CD4-positive, alpha-beta T cell treated with Interleukin-1 beta for 1 hour (primary cell): ENCODE results near the gene ZNRF3.
"Not testable (repeated sequence)": the region's sequence is repeated elsewhere in the genome, so short reads cannot be mapped to it uniquely, and the experiment has no call there.

Experiments used
- DNase-seq, 2 donors: peaks; one replicate each; pipeline ENCODE4 v3.0.0-alpha.2; 2020 to 2022

The ZNRF3 gene

DNA sequence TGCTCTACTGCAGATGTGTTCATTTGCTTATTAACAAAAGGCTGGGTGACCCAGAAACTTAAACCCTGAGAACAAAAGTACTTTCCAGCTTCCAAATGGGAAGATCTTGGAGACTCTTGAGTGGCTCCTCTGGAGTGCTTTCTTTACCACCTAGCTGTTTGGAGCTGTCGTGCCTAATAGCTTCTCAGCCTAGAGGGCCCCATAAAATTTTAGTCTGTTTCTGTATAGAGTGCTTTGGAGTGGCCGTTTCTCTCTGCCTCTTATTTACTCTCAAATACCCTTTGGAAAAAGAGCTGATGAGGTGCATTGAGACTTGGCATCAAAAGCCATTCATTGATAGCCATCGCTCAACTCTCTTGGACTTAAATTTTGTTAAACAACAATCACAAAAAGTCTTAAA is 50.7 kb downstream of the ZNRF3 start:
- DNase-seq, result no peak

DNA sequence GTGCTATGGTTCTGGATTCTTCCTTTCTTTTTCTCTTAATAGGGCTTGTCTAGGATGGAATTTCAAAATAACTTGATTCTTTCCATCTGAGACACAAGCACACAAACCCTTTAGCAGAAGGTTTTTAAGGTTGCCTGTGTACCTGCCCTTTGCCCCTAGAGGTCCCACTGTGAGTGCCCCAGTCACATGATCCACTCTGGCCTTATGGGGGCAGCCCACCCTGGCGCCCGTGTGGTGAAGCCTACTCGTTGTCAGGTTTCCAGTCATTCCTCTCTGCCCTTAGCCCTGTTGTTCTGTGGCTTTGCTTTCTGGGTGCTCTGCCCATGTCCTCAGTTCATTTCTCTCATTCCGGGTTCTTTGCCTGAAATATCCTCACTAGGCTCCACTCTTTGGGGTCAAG is 51.8 kb downstream of the ZNRF3 start:
- DNase-seq, result no peak

DNA sequence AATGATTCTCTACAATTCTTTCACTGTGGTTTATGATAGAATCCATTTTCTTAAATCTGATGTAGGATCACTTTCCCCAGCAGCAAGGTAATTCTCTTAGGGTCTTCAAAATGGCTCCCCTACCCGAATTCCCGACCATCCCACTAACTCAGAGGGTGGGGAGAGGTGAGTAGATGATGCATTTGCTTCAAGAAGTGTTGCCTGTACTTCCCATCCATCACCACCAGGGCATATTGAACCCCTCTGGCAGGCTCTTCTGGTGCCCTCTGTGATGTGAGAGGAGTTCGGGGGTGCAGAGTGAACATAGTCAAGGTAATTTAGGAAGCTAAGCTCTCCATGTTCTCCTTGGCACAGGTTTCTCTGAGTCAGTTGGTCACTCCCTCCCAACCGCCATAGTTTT is 52.3 kb downstream of the ZNRF3 start:
- no peak for DNase-seq

DNA sequence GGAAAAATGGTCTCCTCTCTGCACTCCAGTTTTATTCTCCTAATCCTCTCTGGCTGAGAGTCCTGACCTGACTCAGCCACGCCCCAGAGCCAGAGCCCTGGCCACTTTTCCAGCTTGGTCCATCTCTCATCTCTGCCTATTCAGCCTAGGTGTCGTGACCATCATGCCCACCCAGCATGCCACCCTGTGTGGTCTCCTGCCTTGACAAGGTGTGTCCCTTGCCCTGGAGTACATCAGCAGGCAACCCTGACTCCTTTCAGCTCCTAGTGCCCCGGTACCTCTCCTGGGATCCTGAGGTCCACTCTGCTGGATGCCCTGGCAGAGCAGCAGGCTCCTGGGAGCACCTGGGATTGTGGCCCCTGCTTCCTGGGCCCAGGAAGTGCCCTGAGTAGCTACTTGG is 52.8 kb downstream of the ZNRF3 start:
- no peak for DNase-seq

DNA sequence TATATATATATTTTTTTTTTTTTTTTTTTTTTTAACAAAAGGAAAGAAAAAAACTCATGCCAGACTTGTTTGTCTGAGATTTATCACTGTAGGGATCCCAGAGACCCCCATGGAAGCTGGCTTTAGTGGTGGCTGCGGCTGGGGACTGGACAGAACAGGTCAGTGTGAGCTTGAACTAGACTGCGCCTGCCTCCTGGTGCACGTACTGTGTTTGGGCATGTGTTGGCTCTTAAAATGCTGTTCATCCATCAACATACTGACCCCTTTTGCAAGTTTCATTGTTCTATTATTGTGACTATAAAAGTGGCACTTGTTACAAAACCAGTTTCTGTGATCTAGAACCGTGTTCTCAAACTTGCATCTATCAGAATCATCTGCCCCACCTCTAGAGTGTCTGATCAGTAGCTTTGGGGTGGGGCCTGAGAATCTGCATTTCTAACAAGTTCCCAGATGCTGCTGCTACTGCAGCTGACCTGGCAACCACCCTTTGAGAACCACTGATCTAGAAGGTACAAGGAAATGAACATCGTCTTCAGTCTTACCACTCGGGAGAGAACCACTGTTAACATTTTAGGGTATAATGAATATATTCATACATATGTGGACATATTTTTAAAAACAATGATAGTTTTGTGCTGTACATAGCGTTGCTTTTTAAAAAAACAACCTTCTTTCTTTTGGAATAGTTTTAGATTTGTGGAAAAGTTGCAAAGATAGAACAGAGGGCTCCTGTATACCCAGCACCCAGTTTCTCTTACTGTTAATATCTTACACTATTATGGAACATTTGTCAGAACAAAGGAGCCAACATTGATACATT is 54.0 kb downstream of the ZNRF3 start:
- DNase-seq, result no peak

DNA sequence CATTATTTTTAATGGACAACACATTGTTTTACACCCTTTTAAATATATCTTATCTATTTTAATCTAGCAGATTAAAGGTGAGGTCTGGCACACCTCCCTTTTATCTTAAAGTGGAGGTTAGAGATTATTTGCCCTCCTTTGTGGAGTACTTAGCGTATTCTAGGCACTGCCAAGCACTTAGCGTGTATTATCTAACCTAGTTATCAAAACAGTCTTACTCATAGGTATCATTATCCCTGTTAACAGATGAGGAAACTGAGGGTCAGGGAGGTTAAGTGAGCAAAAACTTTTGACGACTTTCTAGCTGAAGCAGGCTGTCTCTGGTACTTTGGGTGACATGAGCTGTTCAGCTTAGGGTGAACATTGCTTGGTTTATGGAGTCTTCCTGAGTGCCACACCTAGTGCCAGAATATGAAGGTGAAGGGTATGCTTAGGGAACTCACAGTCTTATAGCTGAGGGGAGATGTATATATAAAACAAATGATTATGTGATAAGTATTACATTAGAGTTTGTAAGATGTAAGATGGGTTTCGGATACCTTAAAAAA is 55.0 kb downstream of the ZNRF3 start:
- DNase-seq, result no peak

DNA sequence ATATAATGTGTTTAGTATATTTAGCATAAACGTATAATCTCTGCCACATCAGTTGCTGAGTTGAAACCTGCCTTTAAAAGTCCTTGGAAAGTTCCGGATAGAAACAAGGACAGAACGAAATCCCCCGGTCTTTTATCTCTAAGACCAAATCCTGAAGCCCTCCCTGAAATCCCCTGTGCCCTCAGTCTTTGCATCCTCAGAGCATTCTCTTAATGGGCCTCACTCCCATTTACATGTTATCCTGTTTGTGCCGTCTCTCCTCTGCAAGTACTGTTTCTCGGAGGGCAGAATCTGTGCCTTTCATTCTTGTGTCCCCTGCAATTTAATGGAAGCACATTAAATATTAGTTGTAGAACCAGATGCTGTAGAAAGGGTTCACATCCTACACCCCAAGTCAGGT is 56.0 kb downstream of the ZNRF3 start:
- no peak for DNase-seq

DNA sequence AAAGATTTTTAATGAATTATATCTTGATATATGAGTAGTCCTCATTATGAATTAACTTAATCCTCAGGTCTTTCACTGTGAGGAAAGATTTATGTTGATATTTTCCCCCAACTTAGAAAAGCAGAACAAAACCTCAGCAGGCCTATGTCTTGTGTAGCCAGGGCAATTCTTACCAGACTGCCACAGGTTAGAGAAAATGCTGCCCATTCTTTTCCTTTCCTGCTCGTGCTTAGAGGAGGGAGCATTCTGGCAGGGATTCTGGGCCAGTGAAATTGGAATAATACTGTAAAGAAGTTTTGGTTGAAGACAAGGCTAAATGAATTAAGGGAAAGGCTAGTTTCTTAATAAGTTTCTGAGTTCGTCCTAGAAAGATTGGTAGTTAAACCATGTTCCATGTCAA is 56.6 kb downstream of the ZNRF3 start:
- no peak for DNase-seq

DNA sequence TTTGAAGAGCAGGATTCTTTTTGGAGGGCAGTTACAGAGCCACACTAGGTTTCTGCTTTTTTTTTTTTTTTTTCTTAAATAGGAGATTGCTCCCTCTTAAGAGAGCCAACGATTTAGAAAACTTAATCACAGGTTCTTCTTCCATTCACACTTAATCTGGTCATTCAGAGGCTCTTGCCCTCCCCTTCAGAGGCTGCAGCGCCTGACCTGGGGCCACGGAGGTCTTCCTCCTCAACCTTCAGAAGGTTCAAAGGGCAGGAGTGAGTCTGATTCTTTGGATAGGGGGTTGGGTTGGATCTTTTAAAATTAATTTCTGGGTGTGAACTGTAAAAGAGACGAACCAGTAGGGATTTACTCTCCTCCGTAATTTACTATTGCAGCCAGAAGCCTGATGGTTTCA is 57.1 kb downstream of the ZNRF3 start:
- DNase-seq, result no peak

DNA sequence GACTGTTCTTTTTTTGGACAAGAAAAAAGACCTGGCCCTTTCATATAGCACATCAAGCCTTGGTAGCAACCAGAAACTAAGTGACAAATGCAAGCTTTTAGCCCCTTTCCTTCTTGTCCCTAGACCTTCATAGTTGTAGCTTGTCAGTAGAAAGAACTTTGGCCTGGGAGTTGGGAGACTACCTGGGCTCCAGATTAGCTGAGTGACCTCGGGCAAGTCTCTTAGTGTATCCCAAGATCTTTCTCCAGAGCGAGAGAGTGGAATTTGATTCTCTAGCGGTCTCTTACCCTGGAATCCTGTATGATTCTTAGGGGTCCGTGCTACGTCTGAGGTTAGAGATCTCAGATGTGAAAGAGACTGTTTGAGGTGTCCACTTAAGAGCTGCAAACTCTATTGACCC is 59.0 kb downstream of the ZNRF3 start:
- DNase-seq, result no peak

DNA sequence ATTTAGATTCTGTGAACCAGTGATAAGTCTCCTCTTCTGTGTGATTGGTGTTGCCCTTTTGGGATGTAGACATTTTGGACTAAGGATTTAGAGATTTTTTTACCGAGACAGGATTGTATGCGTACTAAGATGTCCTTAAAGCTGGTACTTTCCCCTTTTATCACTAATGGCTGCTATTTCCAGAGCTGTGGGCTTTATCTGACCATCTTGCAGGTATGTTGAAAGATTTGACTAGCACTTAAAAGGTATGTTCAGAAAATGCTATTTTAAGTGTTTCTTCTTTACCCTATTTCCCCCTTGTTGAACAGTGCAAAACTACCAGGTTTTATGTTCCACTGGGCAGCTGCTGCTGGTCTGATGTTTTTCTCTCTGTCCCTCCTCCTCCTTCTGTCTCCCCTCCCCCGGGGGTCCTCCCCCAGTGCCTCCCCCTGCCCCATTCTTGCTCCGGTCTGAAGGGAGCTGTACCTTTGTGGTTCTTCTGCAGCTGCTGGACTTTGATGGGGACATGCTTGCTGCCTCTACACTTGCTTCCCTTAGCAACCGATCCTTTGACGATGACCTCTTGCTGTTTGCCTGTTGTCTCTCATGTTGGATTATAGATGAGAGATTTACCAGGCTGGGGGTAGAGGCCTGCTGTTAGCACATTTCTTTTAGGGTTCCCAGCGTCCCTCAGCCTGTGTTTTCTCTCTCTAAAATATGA is 59.6 kb downstream of the ZNRF3 start:
- DNase-seq, result no peak

DNA sequence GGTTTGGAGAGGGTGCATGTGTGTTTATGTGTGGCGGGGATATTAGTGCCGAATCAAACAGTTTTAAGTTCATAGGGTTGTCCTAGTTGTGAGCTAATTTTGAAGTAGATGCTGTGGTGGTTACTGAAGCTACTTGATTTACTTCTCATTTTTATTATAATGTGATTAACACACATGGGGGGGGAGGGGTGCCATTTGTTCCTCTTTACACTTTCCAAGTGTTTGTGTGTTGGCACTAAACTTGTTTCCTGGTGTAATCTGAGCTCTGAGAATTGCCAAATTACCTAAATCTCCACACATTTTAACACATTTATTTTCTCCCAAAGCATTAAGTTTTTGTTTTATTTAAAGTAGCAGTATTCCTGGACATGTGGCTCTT is 60.1 kb downstream of the ZNRF3 start:
- DNase-seq, result no peak

DNA sequence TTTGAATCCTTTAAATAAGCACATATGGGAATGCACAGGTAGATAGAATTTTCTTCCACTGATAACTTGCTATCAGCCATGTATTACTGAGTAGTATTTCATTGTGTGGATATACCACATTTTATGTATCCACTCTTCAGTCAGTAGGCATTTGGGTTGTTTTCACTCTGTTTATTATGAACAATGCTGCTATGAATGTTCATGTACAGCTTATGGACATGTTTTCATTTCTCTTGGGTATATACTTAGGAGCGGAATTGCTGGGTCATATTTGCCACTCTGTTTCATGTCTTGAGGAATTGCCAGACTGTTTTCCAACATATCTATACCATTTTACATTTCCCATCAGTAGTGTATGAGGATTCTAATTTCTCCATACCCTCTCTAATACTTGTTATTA is 63.8 kb downstream of the ZNRF3 start:
- DNase-seq, result no peak

DNA sequence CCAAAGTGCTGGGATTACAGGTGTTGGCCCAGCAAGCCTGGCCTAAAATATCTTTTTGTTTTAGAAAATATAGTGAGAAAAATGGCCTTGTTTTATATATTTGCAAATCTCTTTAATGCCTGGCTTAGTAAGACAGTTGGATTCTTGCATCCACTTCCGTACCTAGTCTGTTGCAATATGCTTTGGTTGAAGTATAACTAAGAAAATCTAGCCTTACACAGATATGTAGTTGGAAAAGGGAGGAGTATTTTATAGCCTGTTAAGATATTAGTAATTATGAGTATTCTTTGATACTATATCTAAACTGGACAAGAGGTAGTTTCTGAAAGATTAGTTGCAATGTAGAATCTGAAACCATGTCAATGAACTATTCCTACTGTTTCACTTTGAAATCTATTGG is 65.1 kb downstream of the ZNRF3 start:
- DNase-seq, result no peak

DNA sequence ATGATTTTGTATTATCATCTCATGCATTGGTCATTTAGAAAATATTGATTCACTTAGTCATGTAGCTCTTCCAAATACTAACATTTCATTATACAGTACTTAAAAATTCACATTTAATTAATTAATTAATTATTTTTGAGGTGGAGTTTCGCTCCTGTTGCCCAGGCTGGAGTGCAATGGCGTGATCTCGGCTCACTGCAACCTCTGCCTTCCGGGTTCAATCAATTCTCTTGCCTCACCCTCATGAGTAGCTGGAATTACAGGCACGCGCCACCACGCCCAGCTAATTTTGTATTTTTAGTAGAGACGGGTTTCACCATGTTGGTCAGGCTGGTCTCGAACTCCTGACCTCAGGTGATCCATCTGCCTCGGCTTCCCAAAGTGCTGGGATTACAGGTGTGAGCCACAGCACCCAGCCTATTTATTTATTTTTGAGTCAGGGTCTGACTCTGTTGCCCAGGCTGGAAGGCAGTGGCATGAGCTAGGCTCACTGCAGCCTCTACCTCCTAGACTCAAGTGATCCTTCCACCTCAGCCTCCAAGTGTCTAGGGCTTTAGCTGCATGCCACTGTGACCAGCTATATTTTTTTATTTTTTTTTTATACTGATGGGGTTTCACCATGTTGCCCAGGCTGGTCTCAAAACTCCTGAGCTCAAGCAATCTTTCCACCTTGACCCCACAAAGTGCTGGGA is 65.6 kb downstream of the ZNRF3 start:
- DNase-seq, result not testable (repeated sequence)

DNA sequence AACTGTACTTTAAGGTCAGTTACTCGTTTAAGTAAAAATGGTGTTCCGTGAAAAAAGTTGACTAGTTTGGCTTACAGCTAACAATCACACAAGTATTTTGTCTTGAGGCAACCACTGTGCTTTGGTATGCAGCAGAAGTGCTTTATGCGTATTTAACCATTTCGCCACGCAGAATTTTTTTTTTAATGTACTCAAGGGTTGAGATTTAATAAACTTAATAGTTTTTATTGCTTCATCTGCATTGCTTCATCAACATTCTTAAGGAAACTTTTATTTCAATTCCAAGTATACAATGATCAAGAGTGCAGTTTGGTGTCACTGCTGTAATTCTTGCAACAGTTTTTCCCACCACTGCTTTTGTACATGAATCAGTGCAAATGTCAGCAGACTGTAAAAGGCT is 66.4 kb downstream of the ZNRF3 start:
- no peak for DNase-seq

DNA sequence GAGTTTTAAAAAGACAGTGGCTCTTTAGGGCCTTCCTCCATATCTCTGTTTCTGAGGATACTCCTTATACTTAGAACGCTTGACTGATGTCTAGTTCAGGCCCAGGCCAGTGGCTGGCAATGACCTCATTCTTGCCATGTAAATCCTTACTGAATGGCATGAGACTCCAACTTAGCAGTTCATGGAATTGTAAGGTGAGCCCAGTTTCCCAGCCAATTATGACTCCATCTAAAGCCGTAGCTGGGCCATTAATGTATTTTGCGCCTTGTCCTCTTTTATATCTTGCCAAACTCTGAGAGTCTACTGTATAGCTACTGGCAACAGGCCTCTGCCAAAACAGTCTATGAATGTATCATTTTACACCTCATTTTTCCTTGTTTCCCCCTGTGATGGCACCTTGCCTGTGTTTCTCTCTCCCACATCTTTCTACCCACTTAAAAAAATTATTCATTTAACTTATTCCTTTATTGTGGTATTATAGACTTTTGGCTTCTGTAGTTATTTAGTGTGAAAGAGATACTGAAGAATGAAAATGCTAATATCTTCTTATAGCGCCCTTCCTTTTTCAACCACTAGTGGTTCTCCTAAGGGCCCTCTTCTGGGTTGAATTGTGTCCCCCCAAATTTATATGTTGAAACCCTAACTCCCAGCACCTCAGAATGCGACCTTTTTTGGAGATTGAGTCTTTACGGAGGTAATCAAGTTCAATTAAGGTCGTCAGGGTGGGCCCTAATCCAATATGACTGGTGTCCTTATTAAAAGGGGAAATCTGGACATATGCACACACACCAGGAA is 67.4 kb downstream of the ZNRF3 start:
- no peak for DNase-seq

DNA sequence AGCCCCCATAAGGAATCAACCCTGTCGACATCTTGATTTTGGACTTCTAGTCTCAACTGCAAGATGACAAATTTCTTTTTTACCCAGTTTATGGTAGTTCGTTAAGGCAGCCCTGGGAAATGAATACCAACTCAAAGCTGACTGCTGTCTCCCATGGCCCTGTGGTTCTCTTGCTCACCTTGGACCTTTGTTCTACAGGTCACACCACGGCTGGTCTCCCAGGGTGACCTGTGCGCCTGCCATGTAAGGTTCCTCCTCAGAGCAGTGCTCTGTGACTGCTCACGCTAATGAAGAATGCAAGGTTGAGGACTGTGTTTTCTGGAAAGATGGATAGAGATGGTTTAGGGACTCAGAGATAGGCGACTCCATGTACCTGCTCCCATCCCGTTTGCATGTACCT is 68.2 kb downstream of the ZNRF3 start:
- no peak for DNase-seq

DNA sequence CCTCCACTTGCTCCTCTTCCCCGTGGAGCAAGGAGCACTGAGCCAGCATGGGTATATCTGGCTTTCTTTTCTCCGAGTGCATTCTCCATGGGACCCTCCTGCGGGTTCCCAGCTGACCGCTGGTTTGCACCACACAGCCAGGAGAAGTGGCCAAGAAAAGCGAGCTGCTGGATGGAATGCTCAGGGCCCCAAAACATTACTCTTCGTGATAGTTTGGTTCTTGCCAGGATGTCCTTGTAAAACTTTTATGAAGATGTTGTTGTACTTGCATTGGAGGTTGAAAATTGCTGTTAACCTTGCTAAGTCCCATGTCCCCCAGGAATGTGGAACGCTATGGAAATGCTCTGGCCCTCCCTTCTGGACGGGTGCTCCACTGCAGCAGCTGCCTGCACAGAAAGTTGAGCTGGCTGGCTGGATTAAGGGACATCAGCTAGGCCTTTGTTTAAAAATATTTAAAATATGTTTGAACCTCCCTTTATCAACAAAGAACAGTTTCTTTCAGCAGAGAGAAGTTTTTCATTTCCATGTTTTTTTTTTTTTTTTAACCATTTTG is 68.7 kb downstream of the ZNRF3 start:
- no peak for DNase-seq

DNA sequence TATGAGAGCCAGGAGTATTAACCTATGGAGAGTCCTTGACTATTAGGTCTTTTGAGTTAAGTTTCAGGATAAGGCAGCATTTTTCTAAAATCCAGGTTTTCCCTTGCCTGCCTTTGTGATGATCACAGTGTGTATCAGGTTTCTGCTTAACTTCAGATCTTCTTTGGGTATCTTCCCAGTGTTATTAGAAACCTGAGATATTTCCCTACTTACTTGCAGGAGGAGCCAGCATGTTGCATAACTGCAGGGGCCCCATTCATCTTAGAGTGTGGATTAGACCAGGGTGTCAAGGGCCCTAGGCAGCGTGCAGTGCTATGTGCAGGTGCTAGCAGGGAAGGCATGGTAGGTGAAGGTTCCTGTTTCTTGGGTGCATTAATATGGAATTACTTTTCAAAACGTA is 69.5 kb downstream of the ZNRF3 start:
- no peak for DNase-seq

DNA sequence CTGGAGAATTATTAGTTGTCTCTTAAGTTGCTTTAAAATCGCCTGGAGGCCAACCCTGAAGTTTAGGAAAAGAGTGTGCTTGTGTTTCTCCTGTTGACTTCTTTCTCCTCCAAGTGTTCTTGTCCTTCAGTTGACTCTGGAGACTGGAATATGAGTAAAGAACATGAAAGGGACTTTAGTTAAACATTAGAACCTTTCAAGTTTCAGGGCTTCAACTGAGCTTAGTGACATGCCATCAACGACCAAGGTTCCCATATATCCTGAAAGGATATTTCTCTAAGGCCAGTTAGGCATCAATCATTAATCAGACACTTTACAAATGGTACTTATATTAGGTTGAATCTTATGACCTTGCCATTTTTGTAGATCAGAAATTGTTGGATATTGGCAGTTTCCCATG is 70.0 kb downstream of the ZNRF3 start:
- no peak for DNase-seq

DNA sequence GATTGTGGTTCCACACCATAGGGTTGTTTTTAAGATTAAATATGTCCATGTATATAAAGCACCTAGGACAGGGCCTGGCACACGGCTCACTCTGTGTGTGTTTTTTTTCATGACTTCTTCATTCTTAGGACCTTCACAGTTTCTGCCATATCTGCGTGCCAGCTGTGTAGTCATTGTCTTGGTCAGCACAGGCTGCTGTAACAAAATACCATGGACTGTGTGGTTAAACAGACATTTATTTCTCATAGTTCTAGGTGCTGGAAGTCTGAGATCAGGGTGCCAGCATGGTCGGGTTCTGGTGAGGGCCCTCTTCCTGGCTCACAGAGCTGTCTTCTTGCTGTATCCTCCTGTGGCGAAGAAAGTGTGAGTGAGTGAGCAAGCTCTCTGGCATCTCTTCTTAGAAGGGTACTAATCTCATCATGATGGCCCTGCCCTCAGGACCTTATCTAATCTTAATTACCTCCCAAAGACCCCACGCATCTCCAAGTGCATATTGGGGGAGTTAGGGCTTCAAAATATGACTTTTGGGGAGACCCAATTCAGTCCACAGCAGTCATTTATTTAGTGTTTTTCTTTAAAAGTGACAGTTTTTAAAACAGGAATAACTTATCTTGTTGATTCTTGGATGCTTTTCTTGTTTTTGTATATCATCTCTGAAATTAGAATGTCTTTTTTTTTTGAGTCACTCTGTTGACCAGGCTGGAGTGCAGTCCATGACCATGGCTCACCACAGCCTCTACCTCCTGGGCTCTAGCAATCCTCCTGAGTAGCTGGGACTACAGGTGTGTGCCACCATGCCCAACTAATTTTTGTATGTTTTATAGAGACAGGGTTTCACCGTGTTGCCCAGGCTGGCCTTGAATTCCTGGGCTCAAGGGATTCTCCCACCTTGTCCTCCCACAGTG is 70.9 kb downstream of the ZNRF3 start:
- no peak for DNase-seq
